HepG2 (cell line): ENCODE results near the gene SASS6. TPM values are rescaled to one million over a fixed set of nuclear protein-coding genes. Genes with fewer than 3 reads are reported as not detected.

Source experiments
- AFF4 ChIP-seq: sonication (generic); formaldehyde crosslinking; IDR thresholded peaks from 2 replicates; pipeline ENCODE4 v1.4.0; 2020; ENCODE audit warnings: missing genetic modification reagents
- ATF5 ChIP-seq: sonication (generic); formaldehyde crosslinking; IDR thresholded peaks from 2 replicates; pipeline ENCODE4 v1.4.0; 2020; ENCODE audit warnings: mild to moderate bottlenecking, low read depth, missing genetic modification reagents
- HNF1B ChIP-seq: sonication (generic); formaldehyde crosslinking; IDR thresholded peaks from 2 replicates; pipeline ENCODE4 v1.5.1; 2020; ENCODE audit warnings: mild to moderate bottlenecking, moderate library complexity, missing genetic modification reagents
- PPARG ChIP-seq: conservative IDR thresholded peaks from 2 replicates; pipeline ENCODE4 v1.6.1; 2016; ENCODE audit warnings: missing biosample characterization, missing genetic modification reagents
- SOX13 ChIP-seq, 3 experiments: fragments of 450-650 bp in 1 of 3; sonication (generic) in 1 of 3; formaldehyde crosslinking in 1 of 3; IDR thresholded peaks in 2 of 3; conservative IDR thresholded peaks in 1 of 3; 2 replicates each; pipeline versions ENCODE4 v1.5.0 to v1.6.1; 2016 to 2020; ENCODE audit warnings: antibody characterized with exemption in 1 of 3, mild to moderate bottlenecking in 1 of 3, missing compliant biosample characterization in 1 of 3, missing genetic modification reagents in 1 of 3, moderate library complexity in 1 of 3
- SRSF9 ChIP-seq: fragments of 200-400 bp; formaldehyde crosslinking; IDR thresholded peaks from 2 replicates; pipeline ENCODE4 v1.6.1; 2018; ENCODE audit warnings: borderline replicate concordance, mild to moderate bottlenecking, low read depth, low read length; ENCODE audit not compliant: insufficient read depth, poor library complexity, severe bottlenecking
- STAG1 ChIP-seq: sonication (generic); formaldehyde crosslinking; IDR thresholded peaks from 2 replicates; pipeline ENCODE4 v1.4.0; 2020; ENCODE audit warnings: missing genetic modification reagents
- ZFP82 ChIP-seq: sonication (generic); formaldehyde crosslinking; IDR thresholded peaks from 2 replicates; pipeline ENCODE4 v1.5.1; 2020; ENCODE audit warnings: mild to moderate bottlenecking, missing genetic modification reagents, borderline replicate concordance
- ZFY ChIP-seq: sonication (generic); formaldehyde crosslinking; IDR thresholded peaks from 2 replicates; pipeline ENCODE4 v1.4.0; 2020; ENCODE audit warnings: missing genetic modification reagents
- ZNF20 ChIP-seq: sonication (generic); formaldehyde crosslinking; IDR thresholded peaks from 2 replicates; pipeline ENCODE4 v1.4.0; 2020; ENCODE audit warnings: mild to moderate bottlenecking, moderate library complexity, missing genetic modification reagents
- ZNF574 ChIP-seq: sonication (generic); formaldehyde crosslinking; IDR thresholded peaks from 2 replicates; pipeline ENCODE4 v1.4.0; 2020; ENCODE audit warnings: missing genetic modification reagents
- ZNF780A ChIP-seq: sonication (generic); formaldehyde crosslinking; IDR thresholded peaks from 2 replicates; pipeline ENCODE4 v1.8.0; 2022; ENCODE audit warnings: mild to moderate bottlenecking, missing genetic modification reagents, moderate library complexity
- ZNF83 ChIP-seq: sonication (generic); formaldehyde crosslinking; IDR thresholded peaks from 2 replicates; pipeline ENCODE4 v1.4.0; 2020; ENCODE audit warnings: missing genetic modification reagents, mild to moderate bottlenecking, borderline replicate concordance
- ZSCAN30 ChIP-seq: sonication (generic); formaldehyde crosslinking; IDR thresholded peaks from 2 replicates; pipeline ENCODE4 v1.5.0; 2020; ENCODE audit warnings: mild to moderate bottlenecking, missing genetic modification reagents
- polyA plus RNA-seq, 8 experiments: library from polyadenylated mRNA; depleted of rRNA in 3 of 8; stranded (reverse) in 7 of 8; unstranded in 1 of 8; fragments of >200 nt; fragmentation: Illumina TruSeq in 4 of 8; extraction: Trizol in 4 of 8; gene quantifications; 2 replicates each; pipeline versions ENCODE4 v1.2.1 to v1.2.3, GENCODE V29; 2011 to 2016; ENCODE audit warnings: low read depth in 4 of 8, missing spikeins in 1 of 8, mixed read lengths in 1 of 8; ENCODE audit not compliant: insufficient read depth in 1 of 8
- total RNA-seq, 5 experiments: library from RNA; depleted of rRNA; stranded (reverse); fragments of >200 nt; fragmentation: Illumina TruSeq; extraction: Trizol; gene quantifications; 2 replicates each; pipeline ENCODE4 v1.2.3, GENCODE V29; 2016; ENCODE audit warnings: low read depth in 1 of 5
- TF ChIP-seq, protein P1 (sequence below): sonication (generic); formaldehyde crosslinking; IDR thresholded peaks from 2 replicates; pipeline ENCODE4 v1.9.0; 2022; ENCODE audit warnings: missing genetic modification reagents, mild to moderate bottlenecking, borderline replicate concordance

SASS6 gene
- total and polyA plus RNA-seq, 2 of the 13 experiments (the other 11 are each of a cell fraction or from before 2014, with no cell fraction given), result 2.3 to 10.7 TPM

DNA sequence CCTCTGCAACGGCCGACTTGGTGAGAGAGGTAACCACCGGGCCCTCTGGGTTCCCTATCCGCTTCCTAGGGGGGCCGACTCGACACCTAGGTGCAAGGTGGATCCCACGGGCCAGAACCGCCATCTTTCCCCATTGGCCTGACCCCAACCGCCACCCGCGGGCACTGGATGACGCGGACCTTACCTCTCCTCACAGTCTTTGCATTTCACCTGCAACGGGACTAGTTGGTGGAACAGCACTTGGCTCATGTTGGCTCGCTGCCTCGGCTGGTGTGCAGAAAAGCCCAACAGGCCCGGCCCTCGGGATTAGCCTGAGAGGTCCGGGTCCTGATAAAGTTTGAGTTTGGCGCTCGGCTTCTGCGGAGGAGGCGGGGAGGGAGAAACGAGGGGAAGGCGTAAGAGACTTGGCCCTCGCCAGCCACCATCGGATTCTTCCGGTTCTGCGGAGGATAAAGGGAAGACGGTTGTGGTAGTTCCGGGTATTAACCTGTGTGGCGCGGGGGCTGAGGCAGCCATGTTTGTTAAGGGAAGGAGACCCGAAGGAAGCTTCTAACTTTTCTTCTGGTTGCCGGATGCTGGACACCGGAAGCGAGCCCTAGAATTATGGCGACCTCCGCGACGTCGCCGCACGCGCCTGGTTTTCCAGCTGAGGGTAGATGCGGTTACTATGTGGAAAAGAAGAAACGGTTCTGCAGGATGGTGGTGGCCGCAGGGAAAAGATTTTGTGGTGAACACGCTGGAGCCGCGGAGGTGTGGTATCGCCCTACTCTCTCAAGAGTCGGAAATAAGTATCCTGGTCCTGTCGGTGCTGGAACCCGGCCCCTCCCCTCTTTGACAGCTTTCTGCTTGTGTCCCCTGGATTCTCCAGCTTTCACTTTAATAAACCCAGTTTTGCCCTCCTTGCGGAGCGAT lies at the start of gene SASS6, which contains the start of gene TRMT13 (continued):
- TF ChIP-seq, protein P1, sequence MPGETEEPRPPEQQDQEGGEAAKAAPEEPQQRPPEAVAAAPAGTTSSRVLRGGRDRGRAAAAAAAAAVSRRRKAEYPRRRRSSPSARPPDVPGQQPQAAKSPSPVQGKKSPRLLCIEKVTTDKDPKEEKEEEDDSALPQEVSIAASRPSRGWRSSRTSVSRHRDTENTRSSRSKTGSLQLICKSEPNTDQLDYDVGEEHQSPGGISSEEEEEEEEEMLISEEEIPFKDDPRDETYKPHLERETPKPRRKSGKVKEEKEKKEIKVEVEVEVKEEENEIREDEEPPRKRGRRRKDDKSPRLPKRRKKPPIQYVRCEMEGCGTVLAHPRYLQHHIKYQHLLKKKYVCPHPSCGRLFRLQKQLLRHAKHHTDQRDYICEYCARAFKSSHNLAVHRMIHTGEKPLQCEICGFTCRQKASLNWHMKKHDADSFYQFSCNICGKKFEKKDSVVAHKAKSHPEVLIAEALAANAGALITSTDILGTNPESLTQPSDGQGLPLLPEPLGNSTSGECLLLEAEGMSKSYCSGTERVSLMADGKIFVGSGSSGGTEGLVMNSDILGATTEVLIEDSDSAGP (CRISPR knock-in tag), result peak; percentile 90
- TF ChIP-seq PPARG, result peak; percentile 39; the same call in 1 of the 2 replicates
- TF ChIP-seq AFF4 (CRISPR knock-in tag), result no peak
- no peak for TF ChIP-seq ZSCAN30 (CRISPR knock-in tag)
- peak; percentile 95 for TF ChIP-seq ZNF574 (CRISPR knock-in tag)
- TF ChIP-seq ZNF20 (CRISPR knock-in tag), result no peak
- TF ChIP-seq STAG1 (CRISPR knock-in tag), result peak; percentile 7; the same call in 1 of the 2 replicates
- TF ChIP-seq ZNF83 (CRISPR knock-in tag), result 0 out of 2 replicates have a peak, but pooled peaks have one; percentile 63
- no peak for TF ChIP-seq SOX13 (IDR thresholded peaks at IDR 0.05)
- no peak; a peak in 1 of 4 replicates for TF ChIP-seq SOX13 (CRISPR knock-in tag; conservative IDR thresholded peaks at IDR 0.05 in 1 of 2, IDR thresholded peaks at IDR 0.05 in 1 of 2)
- TF ChIP-seq HNF1B, result peak; percentile 93
- no peak for TF ChIP-seq SRSF9
- TF ChIP-seq ZFY (CRISPR knock-in tag), result peak; percentile 85
- no peak for TF ChIP-seq ATF5 (CRISPR knock-in tag)
- no peak for TF ChIP-seq ZNF780A
- TF ChIP-seq ZFP82 (CRISPR knock-in tag), result 0 out of 2 replicates have a peak, but pooled peaks have one; percentile 65
